Activated naive CD4-positive, alpha-beta T cell treated with Interleukin-2 at 50 U/mL for 16 hours (primary cell): ENCODE data around the gene TOP3A.

Experiments
- DNase-seq: peaks from one replicate; pipeline ENCODE4 v3.0.0-alpha.2; 2020

The TOP3A gene

DNA sequence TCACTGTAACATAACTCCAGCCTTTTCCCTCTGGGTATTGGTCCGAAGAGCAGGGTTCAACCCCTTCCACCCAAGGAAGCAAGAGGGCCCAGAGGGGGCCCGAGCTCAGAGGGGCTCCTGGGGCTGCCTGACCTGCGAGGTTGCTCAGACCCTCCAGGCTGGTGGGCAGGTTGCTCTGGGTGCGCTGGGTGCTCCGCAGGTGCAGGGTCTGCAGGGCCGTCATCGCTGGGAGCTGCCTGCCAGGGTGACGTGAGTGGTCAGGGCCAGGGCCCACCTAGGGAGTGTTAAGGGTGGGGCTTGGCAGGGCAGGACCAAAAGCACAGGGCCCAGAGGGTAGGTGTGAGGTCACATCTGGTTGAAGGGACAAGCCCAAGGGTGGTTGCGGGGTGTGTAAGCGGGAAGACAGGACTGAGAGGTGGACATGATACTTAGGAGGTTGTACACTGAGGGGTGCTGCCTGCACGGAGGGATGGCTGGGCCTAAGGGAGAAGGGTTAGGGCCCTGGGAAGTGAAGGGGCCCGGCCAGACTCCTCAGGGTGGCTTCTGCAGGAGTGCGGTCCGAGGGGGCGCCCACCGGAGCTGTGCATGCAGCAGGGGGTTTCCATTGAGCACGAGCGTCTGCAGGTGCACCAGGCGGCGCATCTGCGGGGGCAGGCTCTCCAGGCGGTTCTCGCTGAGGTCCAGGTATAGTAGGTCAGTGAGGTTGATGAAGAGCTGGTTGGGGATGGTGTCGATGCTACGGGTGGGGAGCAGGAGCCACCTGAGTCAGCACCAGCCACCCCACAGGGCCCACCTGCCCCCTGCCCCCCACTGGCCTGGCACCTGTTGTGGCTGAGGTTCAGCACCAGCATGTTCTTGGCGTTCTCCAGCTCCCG, 60.6 kb downstream of the TOP3A start:
- DNase-seq, result no peak

DNA sequence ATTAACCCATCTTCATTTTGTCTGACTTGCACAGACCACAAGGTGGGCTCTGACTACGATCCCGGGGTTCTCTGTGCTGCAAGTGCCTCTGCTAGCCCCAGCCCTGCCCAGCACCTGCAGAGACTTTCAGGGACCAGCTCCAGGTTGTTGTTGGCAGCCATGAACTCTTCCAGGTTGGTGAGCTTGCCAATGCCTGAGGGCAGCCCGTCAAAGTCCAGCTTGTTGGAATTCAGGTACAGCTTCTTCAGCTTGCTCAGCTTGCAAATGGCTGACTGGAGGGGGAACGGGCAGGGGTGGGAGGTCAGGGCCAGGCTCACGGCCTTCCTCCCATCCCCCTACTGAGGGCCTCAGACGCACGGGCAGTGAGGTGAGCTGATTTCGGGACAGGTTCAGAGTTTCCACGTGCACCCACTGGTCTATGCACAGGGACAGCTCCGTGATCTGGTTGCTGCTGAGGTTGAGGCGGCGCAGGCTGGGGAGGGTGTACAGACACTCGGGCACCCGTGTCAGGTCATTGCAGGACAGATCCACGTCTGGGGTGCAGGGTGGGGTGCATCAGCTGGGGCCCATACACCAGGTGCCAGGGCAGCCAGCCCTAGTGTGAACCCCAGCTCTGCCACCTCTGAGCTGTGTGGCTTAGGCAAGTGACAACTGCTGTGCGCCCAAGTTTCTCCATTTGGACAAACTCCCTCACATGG, 61.5 kb downstream of the TOP3A start:
- DNase-seq, result no peak

DNA sequence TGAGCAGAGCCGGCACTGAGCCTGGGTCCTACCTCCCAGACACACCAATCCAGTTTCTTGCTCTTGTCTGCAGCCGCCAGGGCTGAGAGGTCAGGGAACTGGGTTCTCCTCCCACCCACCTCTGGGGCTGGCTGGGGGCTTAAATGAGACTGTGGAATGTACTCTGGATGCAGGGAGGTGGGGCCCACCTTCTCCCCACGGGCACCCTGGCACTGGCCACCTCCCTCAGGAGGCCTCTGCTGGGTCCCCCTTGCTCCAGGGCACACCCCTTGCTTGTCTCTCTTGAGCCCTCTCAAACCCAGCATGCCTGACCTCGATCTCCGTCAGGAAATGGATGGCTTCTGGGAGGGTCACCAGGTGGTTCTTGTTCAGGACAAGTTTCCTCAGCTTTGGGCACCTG, 62.6 kb downstream of the TOP3A start:
- no peak for DNase-seq

DNA sequence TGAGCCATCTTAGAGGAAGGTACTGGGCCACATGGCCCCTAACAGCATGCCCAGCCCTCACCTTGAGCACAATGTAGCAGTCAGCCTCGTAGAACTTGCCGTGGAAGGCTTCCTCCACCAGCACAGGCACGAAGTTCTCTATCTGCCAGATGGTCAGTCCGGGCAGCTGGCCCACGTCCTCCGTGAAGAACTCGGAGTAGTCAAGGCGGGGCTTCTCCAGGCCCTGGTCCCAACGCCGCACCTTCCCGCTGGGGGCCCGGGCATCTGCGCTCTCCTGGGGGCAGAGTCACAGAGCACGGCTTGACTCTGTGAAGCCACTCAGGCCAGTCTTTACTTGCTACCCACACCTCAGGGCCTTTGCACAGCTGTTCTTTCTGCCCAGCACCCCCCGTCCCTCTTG, 63.6 kb downstream of the TOP3A start:
- DNase-seq, result no peak

DNA sequence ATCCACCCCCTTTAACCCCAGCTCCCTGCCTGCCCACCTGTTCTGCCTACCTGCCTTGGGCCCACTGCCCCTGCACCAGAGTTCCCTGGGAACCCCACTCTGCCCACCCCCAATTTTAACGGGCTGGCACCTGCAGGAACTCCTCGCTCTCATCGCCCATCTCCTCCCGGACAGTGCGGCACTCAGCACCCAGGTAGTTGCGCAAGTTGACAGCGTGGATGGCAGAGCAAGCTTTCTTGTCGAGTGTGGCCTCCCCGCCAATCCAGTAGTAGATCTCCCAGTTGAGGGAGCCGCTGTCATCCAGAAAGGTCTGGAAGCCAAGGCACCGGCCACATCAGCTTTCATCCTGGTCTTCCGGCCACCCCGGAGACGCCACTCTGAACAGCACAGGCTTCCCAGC, 64.1 kb downstream of the TOP3A start:
- no peak for DNase-seq

DNA sequence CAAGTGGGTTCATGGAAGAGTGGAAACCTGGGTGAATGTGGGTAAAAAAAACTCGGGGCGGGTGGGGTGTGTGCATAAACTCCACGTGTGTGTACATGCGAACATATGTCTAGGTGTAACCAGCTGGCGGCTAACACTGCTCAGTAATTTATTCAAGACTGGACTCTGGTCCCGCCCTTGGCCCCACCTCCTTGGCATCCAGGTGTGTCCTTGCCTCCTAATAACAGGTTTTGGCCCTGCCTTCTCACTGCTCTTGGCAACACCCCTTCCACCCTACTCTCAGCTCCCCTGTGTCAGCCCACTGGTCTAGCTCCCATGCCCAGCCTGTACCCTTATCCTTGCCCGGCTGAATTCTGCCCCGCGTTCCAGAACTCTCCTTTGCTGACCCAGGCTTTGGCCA, 64.5 kb downstream of the TOP3A start:
- DNase-seq, result no peak

DNA sequence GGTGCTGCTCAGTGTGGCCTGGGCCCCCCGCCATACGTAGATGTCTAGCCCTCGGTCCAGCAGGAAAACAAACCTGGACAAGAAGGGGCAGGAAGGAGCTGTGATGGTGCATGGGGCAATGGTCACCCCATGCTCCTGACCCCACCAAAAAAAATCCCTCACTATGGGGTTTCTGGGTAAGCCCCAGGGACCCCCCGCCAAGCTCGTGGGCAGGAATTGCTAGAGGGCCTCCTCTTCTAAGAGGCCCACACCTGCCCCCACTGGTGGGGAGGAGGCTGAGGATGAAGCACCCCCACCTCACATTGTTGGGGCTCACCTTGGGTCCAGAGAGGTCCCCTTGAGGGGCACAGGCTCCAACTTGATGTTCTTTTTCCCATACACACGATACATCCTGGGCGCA, 66.0 kb downstream of the TOP3A start:
- no peak for DNase-seq

DNA sequence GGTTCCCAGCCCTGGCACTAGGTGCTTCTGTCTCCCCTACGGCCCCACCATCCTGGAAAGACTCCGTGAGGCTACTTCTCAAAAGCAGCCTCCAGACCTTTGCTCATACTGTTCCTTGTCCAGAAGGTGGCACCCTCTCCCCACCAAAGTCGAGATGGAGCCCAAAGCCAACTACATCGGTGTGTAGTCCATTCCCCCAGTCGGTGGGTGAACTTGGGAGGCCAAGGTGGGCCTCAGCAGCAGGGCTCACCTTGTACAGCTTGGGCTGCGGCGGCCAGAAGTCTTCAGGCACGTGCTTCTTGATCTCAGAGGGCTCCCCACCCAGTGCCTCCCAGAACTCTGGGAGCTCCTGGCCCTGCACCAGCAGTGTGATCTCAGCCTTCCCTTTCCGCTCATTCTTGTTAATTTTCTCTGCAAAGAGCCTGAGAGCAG, 66.5 kb downstream of the TOP3A start:
- DNase-seq, result peak; percentile 61

DNA sequence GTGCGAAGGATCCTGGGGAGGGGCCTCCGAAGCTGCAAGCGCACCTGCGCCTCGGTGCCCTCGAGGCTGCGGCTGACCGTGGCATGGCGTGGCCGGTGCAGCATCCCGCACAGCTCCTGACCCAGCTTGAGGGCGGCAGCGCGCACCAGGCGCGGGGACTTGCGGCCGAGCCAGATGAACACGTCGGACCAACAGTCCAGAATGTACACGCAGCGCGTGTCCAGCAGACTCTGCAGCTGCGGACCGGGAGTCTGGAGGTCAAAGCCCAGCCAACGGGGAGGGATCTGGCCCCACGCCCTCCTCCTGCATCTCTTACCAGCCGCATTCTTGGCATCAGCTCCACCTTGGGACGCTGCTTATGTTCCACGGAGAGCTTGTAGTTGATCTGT, 67.2 kb downstream of the TOP3A start:
- no peak for DNase-seq

DNA sequence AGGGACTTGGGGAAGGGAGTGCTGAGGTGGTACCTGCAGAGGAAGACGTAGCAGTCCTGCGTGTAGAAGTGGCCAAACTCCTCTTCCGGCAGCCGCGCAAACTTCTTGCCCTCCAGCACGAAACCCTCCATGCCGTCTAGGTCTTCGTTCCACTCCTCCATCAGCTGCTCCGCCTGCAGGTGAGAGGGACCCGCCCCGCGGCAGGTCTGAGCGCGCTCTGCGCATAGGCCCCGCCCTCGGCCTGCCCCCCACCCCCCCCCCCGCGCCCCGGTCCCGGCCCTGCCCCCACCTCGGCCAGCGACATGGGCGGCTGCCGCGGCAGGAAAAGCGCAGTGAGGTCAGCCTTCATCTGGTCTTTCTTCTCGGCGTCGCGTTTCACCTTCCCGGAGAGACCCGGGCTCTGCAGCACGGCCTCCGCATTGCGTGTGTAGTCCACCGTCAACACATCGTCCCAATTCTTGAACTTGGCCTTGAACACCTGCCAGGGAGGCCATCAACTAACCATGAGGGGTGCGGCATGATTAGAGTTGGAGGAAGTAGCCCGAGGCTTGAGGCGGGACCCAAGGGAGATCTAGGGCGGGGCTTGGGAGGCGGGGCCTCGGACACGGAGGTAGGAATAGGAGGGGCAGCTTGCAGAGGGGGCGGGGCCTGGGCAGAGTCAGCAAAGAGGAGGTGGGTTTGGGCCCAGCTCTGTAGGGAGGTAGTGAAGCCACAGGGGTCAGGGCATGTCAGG, 67.7 kb downstream of the TOP3A start:
- peak; percentile 25 for DNase-seq

DNA sequence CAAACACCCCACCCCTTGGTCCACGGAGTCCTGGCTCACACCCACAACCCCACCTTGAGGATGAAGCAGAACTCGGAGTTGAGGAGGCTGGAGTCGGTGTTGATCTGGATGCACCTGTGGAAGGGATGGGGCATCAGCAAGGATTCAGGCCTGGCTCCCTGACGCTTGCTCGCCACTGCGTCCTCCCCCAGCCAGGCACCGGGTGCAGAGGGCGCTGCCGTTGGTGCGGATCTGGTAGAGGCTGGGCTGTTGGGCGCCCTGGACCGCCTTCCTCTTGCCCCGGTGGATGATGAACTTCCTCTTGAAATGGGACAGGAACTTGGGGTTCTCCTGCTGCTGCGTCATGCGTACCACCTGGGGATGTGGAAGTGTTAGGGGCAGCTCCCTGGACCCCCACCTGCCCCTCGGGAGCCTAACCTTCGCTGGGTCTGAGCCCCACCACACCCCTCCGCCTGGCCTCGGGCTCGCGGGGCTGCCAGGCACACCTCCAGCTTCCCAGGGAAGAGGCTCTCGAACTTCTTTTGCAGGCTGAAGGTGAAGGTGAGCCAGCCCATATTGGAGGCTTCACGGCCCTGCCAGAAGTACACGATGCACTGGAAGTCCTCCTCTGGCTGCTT, 68.6 kb downstream of the TOP3A start:
- DNase-seq, result no peak

DNA sequence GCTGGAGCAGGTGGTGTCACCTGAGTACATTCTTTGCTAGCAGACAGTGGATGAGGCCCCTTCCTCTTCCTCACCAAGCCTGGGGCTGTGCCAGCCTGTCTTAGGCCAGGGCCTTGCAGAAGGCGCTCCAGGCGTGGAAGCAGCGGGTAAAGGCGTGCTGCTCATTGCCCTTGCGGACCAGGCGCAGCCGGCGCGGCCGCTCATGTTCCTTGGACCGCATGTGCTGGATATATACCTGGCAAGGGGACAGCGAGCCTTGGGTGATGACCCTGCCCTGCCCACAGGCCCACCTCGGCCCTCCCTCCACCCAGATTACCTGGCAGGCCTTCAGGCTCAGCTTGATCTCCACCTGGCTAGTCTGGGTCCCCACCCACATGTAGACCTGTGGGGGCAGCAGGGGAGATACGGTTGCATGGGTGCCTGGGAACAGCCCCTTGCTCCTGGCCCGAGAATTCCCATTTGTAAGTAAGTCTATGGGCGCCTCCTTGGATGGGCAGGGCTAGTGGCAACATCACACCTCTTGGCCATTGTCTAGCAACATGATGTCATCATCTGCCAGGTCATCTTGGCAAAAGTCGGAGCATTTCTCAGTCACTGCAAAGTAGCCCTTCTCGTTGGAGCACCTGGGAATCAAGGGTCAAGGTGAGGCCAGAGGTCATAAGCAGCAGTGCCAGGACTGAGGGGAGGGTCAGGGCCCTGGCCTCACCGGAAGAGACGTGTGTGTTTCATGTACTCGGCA, 69.6 kb downstream of the TOP3A start:
- DNase-seq, result no peak

DNA sequence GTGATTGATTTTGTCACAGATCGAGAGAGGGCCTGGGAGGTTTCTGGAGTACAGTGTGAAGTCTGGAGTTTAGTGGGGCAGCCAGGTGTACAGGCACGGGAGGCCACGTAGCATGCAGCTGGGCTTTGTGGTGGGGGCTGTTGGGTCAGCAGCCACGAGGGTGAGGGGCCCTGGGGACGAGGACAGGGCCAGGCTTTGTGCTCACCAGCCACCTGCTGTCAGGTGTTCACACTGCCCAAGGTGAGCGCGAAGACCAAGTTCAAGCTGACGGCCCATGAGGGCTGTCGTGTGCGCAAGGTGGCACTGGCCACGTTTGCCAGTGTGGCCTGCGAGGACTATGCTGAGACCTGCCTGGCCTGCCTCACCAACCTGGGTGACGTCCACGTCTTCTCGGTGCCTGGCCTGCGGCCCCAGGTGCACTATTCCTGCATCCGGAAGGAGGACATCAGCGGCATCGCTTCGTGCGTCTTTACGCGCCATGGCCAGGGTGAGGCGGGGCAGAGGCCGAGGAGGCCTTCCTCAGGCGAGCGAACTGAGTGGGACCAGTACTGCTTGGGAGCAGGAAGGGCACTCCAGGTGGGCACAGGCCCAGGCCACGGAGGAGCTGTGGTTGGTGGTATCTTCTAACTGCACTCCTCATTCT, 73.4 kb downstream of the TOP3A start:
- DNase-seq, result no peak

DNA sequence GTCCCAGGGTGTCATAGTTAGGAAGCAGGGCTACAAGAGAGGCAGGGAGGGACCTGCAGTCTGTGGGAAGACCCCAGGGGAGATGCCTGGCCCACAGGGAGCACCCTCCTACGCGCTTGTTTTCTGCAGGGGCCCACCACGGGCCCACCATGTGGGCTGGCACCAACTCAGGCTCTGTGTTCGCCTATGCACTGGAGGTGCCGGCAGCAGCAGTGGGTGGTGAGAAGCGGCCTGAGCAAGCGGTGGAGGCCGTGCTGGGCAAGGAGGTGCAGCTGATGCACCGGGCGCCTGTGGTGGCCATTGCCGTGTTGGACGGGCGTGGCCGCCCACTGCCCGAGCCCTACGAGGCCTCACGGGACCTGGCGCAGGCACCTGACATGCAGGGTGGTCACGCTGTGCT, 74.3 kb downstream of the TOP3A start:
- no peak for DNase-seq

DNA sequence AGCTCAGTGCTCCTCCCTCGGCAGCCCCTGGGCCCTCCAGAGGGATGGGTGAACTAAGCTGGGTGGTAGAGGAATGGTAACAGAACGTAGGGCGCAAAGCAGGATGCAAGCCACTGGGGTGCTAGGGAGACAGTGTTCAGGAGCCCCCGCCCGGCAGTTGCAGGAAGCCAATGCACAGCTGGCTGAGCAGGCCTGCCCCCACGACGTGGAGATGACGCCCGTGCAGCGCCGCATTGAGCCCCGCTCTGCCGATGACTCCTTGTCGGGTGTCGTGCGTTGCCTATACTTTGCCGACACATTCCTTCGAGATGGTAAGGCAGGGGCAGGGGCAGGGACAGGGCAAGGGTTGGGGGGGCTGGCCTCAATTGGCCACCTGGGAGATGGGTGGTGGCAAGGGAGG, 76.5 kb downstream of the TOP3A start:
- DNase-seq, result no peak

DNA sequence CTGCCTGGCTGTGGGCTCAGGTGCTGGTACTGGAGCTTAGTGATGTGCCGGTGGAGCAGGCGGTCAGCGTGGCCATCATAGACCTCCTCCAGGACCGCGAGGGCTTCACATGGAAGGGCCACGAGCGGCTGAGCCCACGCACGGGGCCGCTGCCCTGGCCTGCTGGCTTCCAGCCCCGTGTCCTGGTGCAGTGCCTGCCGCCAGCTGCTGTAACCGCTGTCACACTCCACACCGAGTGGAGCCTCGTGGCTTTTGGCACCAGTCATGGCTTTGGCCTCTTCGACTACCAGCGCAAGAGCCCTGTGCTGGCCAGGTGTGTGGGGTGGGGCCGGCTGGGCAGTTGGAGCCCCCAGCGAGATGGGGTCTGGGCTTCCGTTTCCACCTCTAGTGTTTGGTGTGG, 77.3 kb downstream of the TOP3A start:
- no peak for DNase-seq

DNA sequence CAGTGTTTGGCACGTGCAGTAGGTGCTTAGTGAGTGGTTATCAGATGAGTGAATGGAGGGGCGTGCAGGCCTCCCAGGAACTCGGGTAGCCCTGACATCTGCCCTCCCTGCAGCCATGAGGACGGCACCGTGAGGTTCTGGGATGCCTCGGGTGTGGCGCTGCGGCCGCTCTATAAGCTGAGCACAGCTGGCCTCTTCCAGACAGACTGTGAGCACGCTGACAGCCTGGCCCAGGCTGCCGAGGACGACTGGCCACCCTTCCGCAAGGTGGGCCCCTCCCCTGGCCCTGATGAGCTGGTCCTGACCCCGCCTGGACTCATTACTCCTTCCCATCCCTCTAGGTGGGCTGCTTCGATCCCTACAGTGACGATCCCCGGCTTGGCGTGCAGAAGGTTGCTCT, 78.3 kb downstream of the TOP3A start:
- DNase-seq, result no peak

DNA sequence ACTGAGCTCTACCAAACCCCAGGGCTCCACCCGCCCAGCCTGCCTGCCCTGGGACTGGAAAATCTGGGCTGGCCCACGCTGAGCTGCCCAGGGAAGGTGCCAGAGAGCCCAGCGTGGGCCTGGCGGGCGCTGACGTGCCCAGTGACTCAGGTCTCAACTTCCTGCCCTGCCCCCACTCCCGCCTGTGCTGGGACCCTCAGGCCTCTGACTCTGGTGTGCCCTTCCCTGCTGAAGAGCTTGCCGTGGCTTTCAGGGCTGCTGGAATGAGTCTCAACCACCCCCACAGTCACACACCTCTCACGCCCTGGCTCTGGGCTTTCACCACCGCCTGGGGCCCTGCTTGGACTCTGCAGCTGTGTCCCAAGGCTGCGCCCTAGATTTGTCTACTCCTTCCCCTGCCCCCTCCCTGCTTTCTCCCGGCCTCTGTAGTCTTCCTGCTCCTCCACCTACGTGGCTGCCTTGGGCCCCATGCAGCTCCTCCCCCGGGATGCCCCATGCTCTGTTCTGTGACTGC, 79.0 kb downstream of the TOP3A start:
- DNase-seq, result peak; percentile 45

DNA sequence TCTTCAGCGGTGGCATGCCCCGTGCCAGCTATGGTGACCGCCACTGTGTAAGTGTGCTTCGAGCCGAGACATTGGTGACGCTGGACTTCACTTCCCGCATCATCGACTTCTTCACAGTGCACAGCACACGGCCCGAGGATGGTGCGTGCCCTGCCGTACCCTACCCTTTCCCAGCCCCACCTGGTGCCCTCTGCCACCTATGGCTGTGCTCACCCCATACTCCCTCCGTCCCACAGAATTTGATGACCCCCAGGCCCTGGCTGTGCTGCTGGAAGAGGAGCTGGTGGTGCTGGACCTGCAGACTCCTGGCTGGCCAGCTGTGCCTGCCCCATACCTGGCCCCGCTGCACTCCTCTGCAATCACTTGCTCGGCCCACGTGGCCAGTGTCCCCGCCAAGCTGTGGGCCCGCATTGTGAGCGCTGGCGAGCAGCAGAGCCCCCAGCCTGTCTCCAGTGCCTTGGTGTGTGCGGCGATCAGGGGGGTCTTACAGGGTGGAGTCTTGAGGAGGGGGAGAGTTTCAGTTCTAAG, 79.9 kb downstream of the TOP3A start:
- DNase-seq, result no peak

DNA sequence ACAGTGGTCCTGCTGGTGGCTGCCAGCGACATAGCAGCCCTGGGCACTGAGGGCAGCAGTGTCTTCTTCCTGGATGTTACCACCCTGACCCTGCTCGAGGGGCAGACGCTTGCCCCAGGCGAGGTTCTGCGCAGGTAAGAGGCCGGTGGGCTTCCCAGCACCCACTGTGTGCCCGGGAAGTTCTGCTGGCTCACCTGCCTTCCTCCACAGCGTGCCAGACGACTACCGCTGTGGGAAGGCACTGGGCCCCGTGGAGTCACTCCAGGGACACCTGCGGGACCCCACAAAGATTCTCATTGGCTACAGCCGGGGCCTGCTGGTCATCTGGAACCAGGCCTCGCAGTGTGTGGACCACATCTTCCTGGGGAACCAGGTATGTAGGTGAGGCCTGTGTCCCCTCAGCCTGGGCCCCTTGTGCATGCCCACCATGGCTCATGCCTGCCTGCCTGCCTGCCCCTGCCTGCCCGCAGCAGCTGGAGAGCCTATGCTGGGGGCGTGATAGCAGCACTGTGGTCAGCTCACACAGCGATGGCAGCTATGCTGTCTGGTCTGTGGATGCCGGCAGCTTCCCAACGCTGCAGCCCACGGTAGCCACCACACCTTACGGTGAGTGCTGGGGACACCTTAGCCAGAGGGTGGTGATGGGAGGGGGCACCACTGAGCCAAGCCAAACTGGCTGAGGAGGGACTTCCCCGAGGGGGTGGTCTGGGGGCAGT, 80.8 kb downstream of the TOP3A start:
- DNase-seq, result no peak

DNA sequence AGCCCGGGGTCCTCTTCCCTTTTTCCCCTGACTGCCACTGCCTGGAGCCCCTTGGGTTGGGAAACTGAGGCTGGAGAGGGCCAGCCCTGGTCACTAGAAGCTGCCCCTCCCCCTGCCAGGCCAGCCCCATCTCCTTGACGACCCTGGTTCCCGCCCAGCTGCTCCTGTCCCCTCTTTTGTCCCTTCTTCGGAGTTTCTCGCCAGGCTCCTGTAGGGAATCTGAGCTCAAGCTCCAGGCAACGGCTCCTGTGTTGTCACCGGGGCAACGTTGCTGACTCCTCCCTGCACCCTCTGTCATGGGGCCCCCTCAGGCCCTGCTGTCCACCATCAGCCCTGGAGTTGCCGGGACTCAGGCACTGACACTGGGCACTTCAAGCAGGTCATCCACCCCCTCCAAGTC, 83.6 kb downstream of the TOP3A start:
- DNase-seq, result no peak
